Central memory CD4-positive, alpha-beta T cell (primary cell): ENCODE results near the gene WIPF2.
A peak's percentile ranks its signal among the peaks of the same experiment; 100 is the strongest.
"Not testable (repeated sequence)": the region's sequence is repeated elsewhere in the genome, so short reads cannot be mapped to it uniquely, and the experiment has no call there.

Experiments
- DNase-seq: peaks from one replicate; pipeline ENCODE4 v3.0.0; 2022

The WIPF2 gene

GRCh38 chr17:40194821-40195220, 24.3 kb upstream of the WIPF2 start:
- DNase-seq: no peak

GRCh38 chr17:40197550-40197949, 21.6 kb upstream of the WIPF2 start:
- no peak for DNase-seq

- not testable (repeated sequence) for DNase-seq
These were observed 21.1 kb upstream of the WIPF2 start for GRCh38 chr17:40197965-40198456.

GRCh38 chr17:40198576-40198975, 20.5 kb upstream of the WIPF2 start:
- DNase-seq: no peak

- DNase-seq: no peak
These were observed 16.0 kb upstream of the WIPF2 start for GRCh38 chr17:40203131-40203530.

- not testable (repeated sequence) for DNase-seq
These were observed 12.9 kb upstream of the WIPF2 start for GRCh38 chr17:40206193-40206592.

GRCh38 chr17:40209404-40210093, 9.6 kb upstream of the WIPF2 start:
- DNase-seq: no peak

GRCh38 chr17:40213914-40214313, 5.2 kb upstream of the WIPF2 start:
- DNase-seq: not testable (repeated sequence)

- DNase-seq: no peak
These were observed 931 bp upstream of the WIPF2 start for GRCh38 chr17:40218006-40218739.

GRCh38 chr17:40219594-40220338, 662 bp downstream of the WIPF2 start:
- peak; percentile 17 for DNase-seq

- DNase-seq: no peak
These were observed 5.8 kb downstream of the WIPF2 start for GRCh38 chr17:40224718-40225550.

GRCh38 chr17:40229146-40229545, 10.0 kb downstream of the WIPF2 start:
- not testable (repeated sequence) for DNase-seq

- DNase-seq: no peak
These were observed 11.6 kb downstream of the WIPF2 start for GRCh38 chr17:40230670-40231069.

- not testable (repeated sequence) for DNase-seq
These were observed 12.8 kb downstream of the WIPF2 start for GRCh38 chr17:40231928-40232327.

GRCh38 chr17:40241252-40241834, 22.2 kb downstream of the WIPF2 start:
- no peak for DNase-seq

GRCh38 chr17:40242774-40243173, 23.7 kb downstream of the WIPF2 start:
- no peak for DNase-seq

- DNase-seq: no peak
These were observed 24.7 kb downstream of the WIPF2 start for GRCh38 chr17:40243761-40244160.

GRCh38 chr17:40244255-40244654, 25.2 kb downstream of the WIPF2 start:
- DNase-seq: no peak

- DNase-seq: no peak
These were observed 28.9 kb downstream of the WIPF2 start for GRCh38 chr17:40247926-40248495.

GRCh38 chr17:40248507-40248906, 29.4 kb downstream of the WIPF2 start:
- no peak for DNase-seq

- no peak for DNase-seq
These were observed 32.5 kb downstream of the WIPF2 start for GRCh38 chr17:40251576-40251975.

GRCh38 chr17:40253565-40253964, 34.5 kb downstream of the WIPF2 start:
- no peak for DNase-seq
